ENCODE results near the gene PRKAG2. TPM values are rescaled to one million over a fixed set of nuclear protein-coding genes. Genes with fewer than 3 reads are reported as not detected.

PRKAG2 gene
- total RNA-seq, 4 donors from 2014 or later = 8.9 to 35.1 (median 13.6) TPM

- intact Hi-C loops (cut with DNase I) = no loop called here
- H3K36me3 ChIP-seq = no peaks in the 10 kb centered on the region
- H3K9me3 ChIP-seq = no peaks in the 10 kb centered on the region
- H3K4me3 ChIP-seq = no peak overlapping the region
- DNase-seq = no peak
- peaks cover 0 to 35% (median 0%) of the 10 kb centered on the region in 4 donors for H3K27me3 ChIP-seq
- peak overlapping the region in 1 of 4 donors; percentile 72 for H3K27ac ChIP-seq
- H3K4me1 ChIP-seq = peaks cover 13 to 56% (median 14%) of the 10 kb centered on the region in 3 donors
- WGBS, 2 donors = 27 to 36% methylated on average over 14 to 16 of the region's 16 CpGs
- TF ChIP-seq, protein P1, sequence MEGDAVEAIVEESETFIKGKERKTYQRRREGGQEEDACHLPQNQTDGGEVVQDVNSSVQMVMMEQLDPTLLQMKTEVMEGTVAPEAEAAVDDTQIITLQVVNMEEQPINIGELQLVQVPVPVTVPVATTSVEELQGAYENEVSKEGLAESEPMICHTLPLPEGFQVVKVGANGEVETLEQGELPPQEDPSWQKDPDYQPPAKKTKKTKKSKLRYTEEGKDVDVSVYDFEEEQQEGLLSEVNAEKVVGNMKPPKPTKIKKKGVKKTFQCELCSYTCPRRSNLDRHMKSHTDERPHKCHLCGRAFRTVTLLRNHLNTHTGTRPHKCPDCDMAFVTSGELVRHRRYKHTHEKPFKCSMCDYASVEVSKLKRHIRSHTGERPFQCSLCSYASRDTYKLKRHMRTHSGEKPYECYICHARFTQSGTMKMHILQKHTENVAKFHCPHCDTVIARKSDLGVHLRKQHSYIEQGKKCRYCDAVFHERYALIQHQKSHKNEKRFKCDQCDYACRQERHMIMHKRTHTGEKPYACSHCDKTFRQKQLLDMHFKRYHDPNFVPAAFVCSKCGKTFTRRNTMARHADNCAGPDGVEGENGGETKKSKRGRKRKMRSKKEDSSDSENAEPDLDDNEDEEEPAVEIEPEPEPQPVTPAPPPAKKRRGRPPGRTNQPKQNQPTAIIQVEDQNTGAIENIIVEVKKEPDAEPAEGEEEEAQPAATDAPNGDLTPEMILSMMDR (IDR thresholded peaks at IDR 0.05) = no peak
- TF ChIP-seq POLR2A (IDR thresholded peaks at IDR 0.05) = no peak
Observed at GRCh38 chr7:151897161-151897731, 20.3 kb upstream of the PRKAG2 start.

- Histone ChIP-seq H3K4me1 (peaks cover 13 to 63% (median 14%) of the 10 kb centered on the region in 3 donors), H3K27ac (peak overlapping the region in 3 of 4 donors; percentile 46 to 72 (median 46)), H3K9me3 (no peaks in the 10 kb centered on the region), H3K4me3 (no peak overlapping the region), H3K27me3 (peaks cover 0 to 36% (median 0%) of the 10 kb centered on the region in 4 donors), H3K36me3 (no peaks in the 10 kb centered on the region)
- TF ChIP-seq POLR2A (IDR thresholded peaks at IDR 0.05) = no peak
- TF ChIP-seq, protein P1 (IDR thresholded peaks at IDR 0.05) = no peak
- 54 to 65% methylated on average over 2 to 4 of the region's 7 CpGs for WGBS, 2 donors
- DNase-seq = no peak
- intact Hi-C loops (cut with DNase I) = no loop called here
Observed at GRCh38 chr7:151896486-151896885, 19.6 kb upstream of the PRKAG2 start.

DNA sequence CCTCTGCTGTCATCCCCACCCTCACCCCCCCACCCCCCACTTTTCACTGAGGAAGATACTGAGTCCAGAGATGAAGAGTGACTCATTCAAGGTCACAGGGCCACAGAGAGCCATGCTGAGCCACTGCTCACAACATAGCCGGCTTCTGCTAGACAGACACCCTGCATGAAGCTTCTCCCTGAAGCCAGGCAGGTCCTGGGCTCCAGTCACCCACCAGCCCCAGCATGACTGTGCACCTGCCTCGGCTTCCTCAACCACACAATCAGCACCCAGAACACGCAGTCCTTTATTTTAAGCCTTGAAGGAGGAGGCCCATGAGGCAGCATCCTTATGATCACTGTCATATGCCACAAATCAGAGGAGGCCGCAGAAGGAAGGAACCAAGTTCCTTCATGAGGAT is 19.2 kb upstream of the PRKAG2 start:
- intact Hi-C loops (cut with DNase I) = no loop called here
- H3K36me3 ChIP-seq = no peaks in the 10 kb centered on the region
- H3K4me1 ChIP-seq = peaks cover 13 to 67% (median 14%) of the 10 kb centered on the region in 3 donors
- no peaks in the 10 kb centered on the region for H3K9me3 ChIP-seq
- H3K4me3 ChIP-seq = no peak overlapping the region
- peaks cover 0 to 36% (median 0%) of the 10 kb centered on the region in 4 donors for H3K27me3 ChIP-seq
- DNase-seq = no peak
- 40 to 80% methylated on average over 1 to 2 of the region's 4 CpGs for WGBS, 2 donors
- H3K27ac ChIP-seq = peak overlapping the region in 3 of 4 donors; percentile 46 to 72 (median 46)
- TF ChIP-seq, protein P1 (IDR thresholded peaks at IDR 0.05) = no peak
- no peak for TF ChIP-seq POLR2A (IDR thresholded peaks at IDR 0.05)

- H3K36me3 ChIP-seq = no peaks in the 10 kb centered on the region
- H3K9me3 ChIP-seq = no peaks in the 10 kb centered on the region
- H3K27me3 ChIP-seq = peaks cover 0 to 36% (median 0%) of the 10 kb centered on the region in 4 donors
- no peak for TF ChIP-seq POLR2A (IDR thresholded peaks at IDR 0.05)
- TF ChIP-seq, protein P1 (IDR thresholded peaks at IDR 0.05) = no peak
- H3K27ac ChIP-seq = peak overlapping the region in 3 of 4 donors; percentile 46 to 72 (median 46)
- 53 to 60% methylated on average over 2 to 10 of the region's 10 CpGs for WGBS, 2 donors
- H3K4me1 ChIP-seq = peaks cover 13 to 68% (median 14%) of the 10 kb centered on the region in 3 donors
- intact Hi-C loops (cut with DNase I) = no loop called here
- DNase-seq = no peak
- H3K4me3 ChIP-seq = no peak overlapping the region
Observed at GRCh38 chr7:151895631-151896031, 18.7 kb upstream of the PRKAG2 start.

GRCh38 chr7:151895008-151895630 is 18.2 kb upstream of the PRKAG2 start:
- DNase-seq = no peak
- H3K27ac ChIP-seq = peak overlapping the region; percentile 21 to 72 (median 46)
- TF ChIP-seq, protein P1 (IDR thresholded peaks at IDR 0.05) = no peak
- TF ChIP-seq POLR2A (IDR thresholded peaks at IDR 0.05) = no peak
- intact Hi-C loops (cut with DNase I) = no loop called here
- 40 to 41% methylated on average over 17 to 19 of the region's 21 CpGs for WGBS, 2 donors
- peaks cover 0 to 38% (median 0%) of the 10 kb centered on the region in 4 donors for H3K27me3 ChIP-seq
- no peak overlapping the region for H3K4me3 ChIP-seq
- peaks cover 13 to 68% (median 14%) of the 10 kb centered on the region in 3 donors for H3K4me1 ChIP-seq
- no peaks in the 10 kb centered on the region for H3K36me3 ChIP-seq
- H3K9me3 ChIP-seq = no peaks in the 10 kb centered on the region
